KMS-11 (cell line): ENCODE data around the gene POLE.

Experiments used
- H2AFZ ChIP-seq: fragments of 200-600 bp; sonication (generic); 2 replicates; pipeline ENCODE4 v1.6.1; 2016; ENCODE audit warnings: antibody characterized with exemption, mixed run types, low read depth
- H3K27ac ChIP-seq: fragments of 200-600 bp; sonication (generic); 2 replicates; pipeline ENCODE4 v1.6.1; 2016; ENCODE audit warnings: mild to moderate bottlenecking, mixed run types
- H3K27me3 ChIP-seq: fragments of 200-600 bp; sonication (generic); 2 replicates; pipeline ENCODE4 v1.6.1; 2017; ENCODE audit warnings: mild to moderate bottlenecking, low read depth, mixed run types, moderate library complexity; ENCODE audit not compliant: insufficient read depth
- H3K36me3 ChIP-seq: fragments of 200-600 bp; sonication (generic); 2 replicates; pipeline ENCODE4 v1.6.1; 2017; ENCODE audit warnings: mild to moderate bottlenecking, mixed run types; ENCODE audit not compliant: insufficient read depth
- H3K4me1 ChIP-seq: fragments of 200-600 bp; sonication (generic); 2 replicates; pipeline ENCODE4 v1.6.1; 2016; ENCODE audit warnings: mild to moderate bottlenecking, low read depth, mixed run types; ENCODE audit not compliant: poor library complexity, severe bottlenecking
- H3K4me2 ChIP-seq: fragments of 200-600 bp; sonication (generic); 2 replicates; pipeline ENCODE4 v1.7.0; 2016; ENCODE audit warnings: mild to moderate bottlenecking, mixed run types
- H3K4me3 ChIP-seq: fragments of 200-600 bp; sonication (generic); IDR thresholded peaks from 2 replicates; pipeline ENCODE4 v1.6.1; 2017; ENCODE audit warnings: low read depth, low read length, mixed read lengths; ENCODE audit not compliant: insufficient read depth
- H3K79me2 ChIP-seq: fragments of 200-600 bp; sonication (generic); 2 replicates; pipeline ENCODE4 v1.6.1; 2016; ENCODE audit warnings: low read depth, mixed run types; ENCODE audit not compliant: insufficient read depth
- H3K9ac ChIP-seq: fragments of 200-600 bp; sonication (generic); 2 replicates; pipeline ENCODE4 v1.6.1; 2016; ENCODE audit warnings: mild to moderate bottlenecking, mixed run types
- H4K20me1 ChIP-seq: fragments of 200-600 bp; sonication (generic); 2 replicates; pipeline ENCODE4 v1.6.1; 2016; ENCODE audit warnings: mild to moderate bottlenecking, mixed run types; ENCODE audit not compliant: insufficient read depth
- CTCF ChIP-seq: fragments of 200-600 bp; sonication (generic); conservative IDR thresholded peaks from 2 replicates; pipeline ENCODE4 v1.6.1; 2017; ENCODE audit warnings: low read depth, mild to moderate bottlenecking, antibody characterized with exemption, low read length, moderate library complexity, mixed read lengths

Gene POLE

GRCh38 chr12:132640936-132641335 is 46.2 kb downstream of the POLE start:
- no peak for TF ChIP-seq CTCF
- H4K20me1 ChIP-seq = no peaks in the 10 kb centered on the region

GRCh38 chr12:132639956-132640520 is 47.1 kb downstream of the POLE start:
- Histone ChIP-seq H4K20me1 (no peaks in the 10 kb centered on the region), H3K79me2 (no peaks in the 10 kb centered on the region), H3K4me1 (no peaks in the 10 kb centered on the region), H3K27ac (no peak overlapping the region), H2AFZ (no peak overlapping the region), H3K36me3 (no peaks in the 10 kb centered on the region; the same call in 1 of the 2 replicates), H3K4me2 (no peak overlapping the region), H3K27me3 (no peaks in the 10 kb centered on the region), H3K9ac (no peak overlapping the region), H3K4me3 (no peak overlapping the region)
- TF ChIP-seq CTCF = no peak

More at GRCh38 chr12:132640936-132641335, 46.2 kb downstream of the POLE start:
- Histone ChIP-seq H3K36me3 (no peaks in the 10 kb centered on the region; the same call in 1 of the 2 replicates), H3K27me3 (no peaks in the 10 kb centered on the region), H3K4me3 (no peak overlapping the region), H3K4me1 (no peaks in the 10 kb centered on the region), H3K27ac (no peak overlapping the region), H3K79me2 (no peaks in the 10 kb centered on the region), H3K4me2 (no peak overlapping the region), H3K9ac (no peak overlapping the region), H2AFZ (no peak overlapping the region)

- Histone ChIP-seq H3K4me2 (no peak overlapping the region), H3K36me3 (no peaks in the 10 kb centered on the region; the same call in 1 of the 2 replicates), H3K79me2 (no peaks in the 10 kb centered on the region), H3K9ac (no peak overlapping the region), H3K27ac (no peak overlapping the region), H2AFZ (no peak overlapping the region), H3K4me3 (no peak overlapping the region), H3K4me1 (no peaks in the 10 kb centered on the region), H3K27me3 (no peaks in the 10 kb centered on the region), H4K20me1 (no peaks in the 10 kb centered on the region)
- peak; percentile 59 for TF ChIP-seq CTCF
Observed at GRCh38 chr12:132638541-132639408, 48.4 kb downstream of the POLE start.

- H4K20me1 ChIP-seq = no peaks in the 10 kb centered on the region
- no peaks in the 10 kb centered on the region; the same call in 1 of the 2 replicates for H3K36me3 ChIP-seq
- H3K4me3 ChIP-seq = no peak overlapping the region
- no peaks in the 10 kb centered on the region for H3K4me1 ChIP-seq
- H3K27me3 ChIP-seq = no peaks in the 10 kb centered on the region
- TF ChIP-seq CTCF = no peak
- H2AFZ ChIP-seq = no peak overlapping the region
- H3K9ac ChIP-seq = no peak overlapping the region
- no peak overlapping the region for H3K4me2 ChIP-seq
- H3K79me2 ChIP-seq = no peaks in the 10 kb centered on the region
- H3K27ac ChIP-seq = no peak overlapping the region
Observed at GRCh38 chr12:132637811-132638210, 49.3 kb downstream of the POLE start.
